ENCODE results near the gene RAMP1. TPM values are rescaled to one million over a fixed set of nuclear protein-coding genes. Genes with fewer than 3 reads are reported as not detected.

Gene RAMP1
- total RNA-seq = 13.1 and 40.0 TPM in 2 replicates

DNA sequence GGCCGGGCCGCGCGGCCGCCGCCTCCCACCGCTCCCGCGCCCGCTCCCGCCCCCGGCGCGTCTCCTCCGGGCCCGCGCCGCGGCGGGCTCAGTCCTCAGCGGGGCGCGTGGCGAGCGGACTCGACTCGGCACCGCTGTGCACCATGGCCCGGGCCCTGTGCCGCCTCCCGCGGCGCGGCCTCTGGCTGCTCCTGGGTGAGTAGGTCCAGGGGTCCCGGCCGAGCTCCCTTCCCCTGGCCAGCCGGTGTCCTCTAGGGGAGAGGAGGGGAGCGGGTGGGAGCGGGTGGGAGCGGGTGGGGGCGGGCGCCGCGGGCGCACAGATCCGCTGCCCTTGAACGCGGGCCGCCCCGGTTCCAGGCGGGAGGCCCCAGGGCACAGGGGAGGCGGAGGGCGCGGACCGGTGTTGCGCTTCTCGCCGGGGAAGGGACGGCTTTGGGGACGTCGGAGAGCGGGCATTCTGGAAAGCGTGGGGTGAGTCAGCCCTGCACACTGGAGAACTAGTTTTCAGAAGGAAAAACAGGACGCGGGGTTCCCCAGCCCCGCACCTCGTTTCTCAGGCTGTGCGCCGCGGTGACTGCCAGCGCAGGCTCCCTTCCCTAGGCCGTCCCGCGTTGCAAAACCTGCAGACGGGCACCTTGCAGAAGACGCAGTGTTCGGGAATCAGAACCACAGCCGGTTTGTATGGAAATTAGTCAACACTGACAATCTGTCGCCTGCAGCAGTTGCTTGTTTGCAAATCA lies at the start of gene RAMP1:
Gene RAMP1 (plus strand): TSS at position 91 of the 740 bp plus-strand sequence. CDS start 53 bp downstream, at position 144.

Other genes with a start within 250 kb of the RAMP1 start
- 82.4 and 102 TPM in 2 replicates for gene LRRFIP1, start 232.0 kb upstream of the RAMP1 start, total RNA-seq
- 0.25 and 0.33 TPM in 2 replicates for gene RBM44, start 60.8 kb upstream of the RAMP1 start, total RNA-seq
- 55.9 and 68.2 TPM in 2 replicates for gene UBE2F, start 107.4 kb downstream of the RAMP1 start, total RNA-seq
- 15.9 and 17.8 TPM in 2 replicates for gene SCLY, start 201.4 kb downstream of the RAMP1 start, total RNA-seq
- 4.5 and 9.2 TPM in 2 replicates for gene ESPNL, start 240.7 kb downstream of the RAMP1 start, total RNA-seq